Coronary artery (tissue), 2 donors: ENCODE measurements around the gene ABI2.
"Not testable (repeated sequence)": the region's sequence is repeated elsewhere in the genome, so short reads cannot be mapped to it uniquely, and the experiment has no call there.

Experiments used
- DNase-seq: peaks from one replicate; pipeline ENCODE4 v3.0.0-alpha.2; 2017; ENCODE audit warnings: low spot score
- H3K27ac ChIP-seq, 2 donors: fragments of 200-600 bp; sonication (generic); one replicate each; pipeline ENCODE4 v1.5.1; 2016 to 2019
- H3K4me3 ChIP-seq: fragments of 200-600 bp; sonication (generic); 2 replicates; pipeline ENCODE4 v1.5.1; 2016; ENCODE audit warnings: mild to moderate bottlenecking, moderate library complexity
- CTCF ChIP-seq: fragments of 200-600 bp; sonication (generic); IDR thresholded peaks from one replicate; pipeline ENCODE4 v1.5.1; 2019; ENCODE audit warnings: antibody characterized with exemption

The ABI2 gene

GRCh38 chr2:203418271-203418670 is 90.1 kb downstream of the ABI2 start:
- Histone ChIP-seq H3K27ac (no peak overlapping the region), H3K4me3 (no peak overlapping the region)
- TF ChIP-seq CTCF, result no peak
- DNase-seq, result no peak

GRCh38 chr2:203427061-203427460 is 98.9 kb downstream of the ABI2 start:
- no peak for DNase-seq
- no peak for TF ChIP-seq CTCF
- H3K27ac ChIP-seq, result no peak overlapping the region
- H3K4me3 ChIP-seq, result no peak overlapping the region

GRCh38 chr2:203429643-203430042 is 101.4 kb downstream of the ABI2 start:
- not testable (repeated sequence) for DNase-seq, H3K27ac ChIP-seq, H3K4me3 ChIP-seq

GRCh38 chr2:203431391-203432185 is 103.4 kb downstream of the ABI2 start:
- no peak overlapping the region for H3K27ac ChIP-seq
- no peak overlapping the region for H3K4me3 ChIP-seq
- DNase-seq, result no peak
- TF ChIP-seq CTCF, result no peak

- Histone ChIP-seq H3K27ac (no peak overlapping the region), H3K4me3 (no peak overlapping the region)
- DNase-seq, result no peak
- no peak for TF ChIP-seq CTCF
Observed at GRCh38 chr2:203432811-203433210, 104.6 kb downstream of the ABI2 start.

GRCh38 chr2:203436496-203436895 is 108.3 kb downstream of the ABI2 start:
- TF ChIP-seq CTCF, result no peak
- H3K4me3 ChIP-seq, result no peak overlapping the region
- no peak overlapping the region for H3K27ac ChIP-seq
- no peak for DNase-seq

- no peak overlapping the region for H3K27ac ChIP-seq
- no peak for DNase-seq
- TF ChIP-seq CTCF, result no peak
- no peak overlapping the region for H3K4me3 ChIP-seq
Observed at GRCh38 chr2:203437511-203437910, 109.3 kb downstream of the ABI2 start.
